ENCODE measurements around the gene CADM1. TPM values are rescaled to one million over a fixed set of nuclear protein-coding genes. Genes with fewer than 3 reads are reported as not detected.

Gene CADM1
- total RNA-seq, 2 experiments from 2014 or later, result 59.7 to 89.7 TPM

GRCh38 chr11:115135936-115136335 is 368.3 kb downstream of the CADM1 start:
- no peaks in the 10 kb centered on the region for H3K4me1 ChIP-seq (ENCODE audit: insufficient read depth, low read length, poor library complexity, severe bottlenecking)
- TF ChIP-seq EZH2phosphoT487 (IDR thresholded peaks at IDR 0.05; ENCODE audit: borderline replicate concordance, low read depth, low read length) (no peak), CTCF (conservative IDR thresholded peaks at IDR 0.05; ENCODE audit: low read length) (no peak)
- no peak overlapping the region for H3K4me2 ChIP-seq (ENCODE audit: low read length)
- H3K9me2 ChIP-seq (ENCODE audit: insufficient read depth, low read length), result no peaks in the 10 kb centered on the region
- CTCF ChIA-PET (ENCODE audit: unreplicated experiment), result no interaction called here
- H3K36me3 ChIP-seq (ENCODE audit: insufficient read depth, low read length), result no peaks in the 10 kb centered on the region
- no peaks in the 10 kb centered on the region for H4K20me1 ChIP-seq (ENCODE audit: insufficient read depth, low read length)
- no peak overlapping the region for H3K4me3 ChIP-seq (ENCODE audit: low read depth, low read length, poor library complexity, severe bottlenecking)
- POLR2A ChIA-PET, result no interaction called here
- no TSS peak for BruUV-seq (replicated peaks)
- no peaks in the 10 kb centered on the region for H3K79me2 ChIP-seq (ENCODE audit: insufficient read depth, low read depth, low read length)
- intact Hi-C loops (cut with micrococcal nuclease; ENCODE audit: unreplicated experiment), result no loop called here
- no peak overlapping the region for H2AFZ ChIP-seq (ENCODE audit: low read length)
- no peak for DNase-seq (ENCODE audit: low spot score)
- H3K27ac ChIP-seq (ENCODE audit: low read depth, low read length, poor library complexity, severe bottlenecking), result no peak overlapping the region
- no peaks in the 10 kb centered on the region for H3K9me3 ChIP-seq (ENCODE audit: low read length)

GRCh38 chr11:115134926-115135325 is 369.3 kb downstream of the CADM1 start:
- no peaks in the 10 kb centered on the region for H4K20me1 ChIP-seq (ENCODE audit: insufficient read depth, low read length)
- no peak overlapping the region for H3K4me2 ChIP-seq (ENCODE audit: low read length)
- no peaks in the 10 kb centered on the region for H3K9me3 ChIP-seq (ENCODE audit: low read length)
- H3K79me2 ChIP-seq (ENCODE audit: insufficient read depth, low read depth, low read length), result no peaks in the 10 kb centered on the region
- no peaks in the 10 kb centered on the region for H3K9me2 ChIP-seq (ENCODE audit: insufficient read depth, low read length)
- intact Hi-C loops (cut with micrococcal nuclease; ENCODE audit: unreplicated experiment), result no loop called here
- CTCF ChIA-PET (ENCODE audit: unreplicated experiment), result no interaction called here
- no peak for TF ChIP-seq CTCF (conservative IDR thresholded peaks at IDR 0.05; ENCODE audit: low read length)
- no peak for TF ChIP-seq EZH2phosphoT487 (IDR thresholded peaks at IDR 0.05; ENCODE audit: borderline replicate concordance, low read depth, low read length)
- no peak overlapping the region for H3K4me3 ChIP-seq (ENCODE audit: low read depth, low read length, poor library complexity, severe bottlenecking)
- no peaks in the 10 kb centered on the region for H3K4me1 ChIP-seq (ENCODE audit: insufficient read depth, low read length, poor library complexity, severe bottlenecking)
- no peaks in the 10 kb centered on the region for H3K36me3 ChIP-seq (ENCODE audit: insufficient read depth, low read length)
- POLR2A ChIA-PET, result no interaction called here
- no TSS peak for BruUV-seq (replicated peaks)
- DNase-seq (ENCODE audit: low spot score), result no peak
- no peak overlapping the region for H3K27ac ChIP-seq (ENCODE audit: low read depth, low read length, poor library complexity, severe bottlenecking)
- H2AFZ ChIP-seq (ENCODE audit: low read length), result no peak overlapping the region

DNA sequence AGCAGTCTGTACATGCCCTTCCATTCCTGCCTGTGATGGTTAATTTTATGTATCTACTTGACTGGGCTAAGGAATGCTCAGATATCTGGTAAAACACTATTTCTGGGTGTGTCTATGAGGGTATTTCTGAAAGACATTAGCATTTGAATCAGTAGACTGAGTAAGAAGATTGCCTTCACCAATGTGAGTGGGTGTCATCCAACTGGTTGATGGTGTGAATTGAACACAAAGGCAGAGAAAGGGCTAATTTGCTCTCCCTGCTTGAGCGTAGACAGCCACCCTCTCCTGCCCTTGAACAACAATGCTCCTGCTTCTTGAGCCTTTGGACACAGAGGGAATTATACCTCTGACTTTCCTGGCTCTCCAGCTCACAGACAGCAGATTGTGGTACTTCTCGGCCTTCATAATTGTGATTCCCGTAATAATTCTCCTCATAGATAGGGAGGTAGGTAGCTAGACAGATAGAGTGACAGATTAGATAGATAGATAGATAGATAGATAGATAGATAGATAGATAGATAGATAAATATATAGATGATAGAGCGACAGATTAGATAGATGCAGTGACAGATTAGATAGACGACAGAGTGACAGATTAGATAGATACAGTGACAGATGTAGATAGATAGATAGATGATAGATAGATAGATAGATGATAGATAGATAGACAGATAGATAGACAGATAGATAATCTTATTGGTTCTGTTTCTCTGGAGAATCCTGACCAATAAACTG is 370.6 kb downstream of the CADM1 start:
- ChIA-PET POLR2A (no interaction called here), CTCF (ENCODE audit: unreplicated experiment) (no interaction called here)
- H3K4me2 ChIP-seq (ENCODE audit: low read length), result no peak overlapping the region
- H3K9me2 ChIP-seq (ENCODE audit: insufficient read depth, low read length), result no peaks in the 10 kb centered on the region
- intact Hi-C loops (cut with micrococcal nuclease; ENCODE audit: unreplicated experiment), result no loop called here
- H3K4me1 ChIP-seq (ENCODE audit: insufficient read depth, low read length, poor library complexity, severe bottlenecking), result no peaks in the 10 kb centered on the region
- no TSS peak for BruUV-seq (replicated peaks)
- no peak overlapping the region for H2AFZ ChIP-seq (ENCODE audit: low read length)
- H3K9me3 ChIP-seq (ENCODE audit: low read length), result no peaks in the 10 kb centered on the region
- no peak overlapping the region for H3K27ac ChIP-seq (ENCODE audit: low read depth, low read length, poor library complexity, severe bottlenecking)
- TF ChIP-seq EZH2phosphoT487 (IDR thresholded peaks at IDR 0.05; ENCODE audit: borderline replicate concordance, low read depth, low read length), result no peak
- no peak for TF ChIP-seq CTCF (conservative IDR thresholded peaks at IDR 0.05; ENCODE audit: low read length)
- H4K20me1 ChIP-seq (ENCODE audit: insufficient read depth, low read length), result no peaks in the 10 kb centered on the region
- no peaks in the 10 kb centered on the region for H3K79me2 ChIP-seq (ENCODE audit: insufficient read depth, low read depth, low read length)
- no peaks in the 10 kb centered on the region for H3K36me3 ChIP-seq (ENCODE audit: insufficient read depth, low read length)
- DNase-seq (ENCODE audit: low spot score), result no peak
- no peak overlapping the region for H3K4me3 ChIP-seq (ENCODE audit: low read depth, low read length, poor library complexity, severe bottlenecking)
